GM23248 (cell line): ENCODE results near the gene JPT2. TPM values are rescaled to one million over a fixed set of nuclear protein-coding genes. Genes with fewer than 3 reads are reported as not detected.

ENCODE experiments used
- DNase-seq: peaks from one replicate; pipeline ENCODE4 v3.0.0-alpha.2; 2015
- H2AFZ ChIP-seq: fragments of 200-600 bp; sonication (generic); 2 replicates; pipeline ENCODE4 v1.6.1; 2016; ENCODE audit warnings: antibody characterized with exemption
- H3F3A ChIP-seq: fragments of 200-600 bp; sonication (generic); 2 replicates; pipeline ENCODE4 v1.6.1; 2016; ENCODE audit warnings: mild to moderate bottlenecking, antibody characterized with exemption, mixed run types; ENCODE audit not compliant: insufficient read depth
- H3K27ac ChIP-seq: fragments of 200-600 bp; sonication (generic); 2 replicates; pipeline ENCODE4 v1.5.1; 2016; ENCODE audit warnings: mild to moderate bottlenecking
- H3K27me3 ChIP-seq: fragments of 200-600 bp; sonication (generic); replicated peaks from 2 replicates; pipeline ENCODE4 v1.6.1; 2016; ENCODE audit warnings: mild to moderate bottlenecking; ENCODE audit not compliant: insufficient read depth
- H3K36me3 ChIP-seq: fragments of 200-600 bp; sonication (generic); 2 replicates; pipeline ENCODE4 v1.6.1; 2016; ENCODE audit warnings: low read depth, mild to moderate bottlenecking
- H3K4me1 ChIP-seq: fragments of 200-600 bp; sonication (generic); 2 replicates; pipeline ENCODE4 v1.6.1; 2016; ENCODE audit warnings: mild to moderate bottlenecking; ENCODE audit not compliant: insufficient read depth
- H3K4me2 ChIP-seq: fragments of 200-600 bp; sonication (generic); one replicate; pipeline ENCODE4 v1.6.1; 2016; ENCODE audit warnings: mild to moderate bottlenecking; ENCODE audit not compliant: unreplicated experiment
- H3K4me3 ChIP-seq: fragments of 200-600 bp; sonication (generic); 2 replicates; pipeline ENCODE4 v1.5.1; 2016; ENCODE audit warnings: mild to moderate bottlenecking
- H3K79me2 ChIP-seq: fragments of 200-600 bp; sonication (generic); 2 replicates; pipeline ENCODE4 v1.6.1; 2016; ENCODE audit warnings: mild to moderate bottlenecking; ENCODE audit not compliant: insufficient read depth
- H3K9ac ChIP-seq: fragments of 200-600 bp; sonication (generic); 2 replicates; pipeline ENCODE4 v1.6.1; 2016; ENCODE audit warnings: mild to moderate bottlenecking
- H3K9me2 ChIP-seq: fragments of 200-600 bp; sonication (generic); 2 replicates; pipeline ENCODE4 v1.6.1; 2016; ENCODE audit warnings: mixed run types, mild to moderate bottlenecking, moderate library complexity; ENCODE audit not compliant: insufficient read depth
- H3K9me3 ChIP-seq: fragments of 200-600 bp; sonication (generic); one replicate; pipeline ENCODE4 v1.6.1; 2017; ENCODE audit warnings: low read depth
- H4K20me1 ChIP-seq: fragments of 200-600 bp; sonication (generic); 2 replicates; pipeline ENCODE4 v1.6.0; 2016; ENCODE audit not compliant: insufficient read depth
- EZH2 ChIP-seq: fragments of 200-600 bp; sonication (generic); IDR thresholded peaks from 2 replicates; pipeline ENCODE4 v1.6.1; 2018; ENCODE audit warnings: antibody characterized with exemption, mild to moderate bottlenecking; ENCODE audit not compliant: insufficient read depth, poor library complexity, severe bottlenecking
- EZH2phosphoT487 ChIP-seq: fragments of 200-600 bp; sonication (generic); IDR thresholded peaks from 2 replicates; pipeline ENCODE4 v1.6.1; 2018; ENCODE audit warnings: antibody characterized with exemption, moderate library complexity, mild to moderate bottlenecking, low read depth; ENCODE audit not compliant: insufficient read depth
- WGBS, 2 experiments: methylation state at CpG; one replicate each; pipeline ENCODE4 v1.1.6; 2015 to 2017; ENCODE audit warnings: low lambda C conversion rate in 2 of 2, low coverage in 1 of 2; ENCODE audit errors: missing lambda C conversion rate in 2 of 2; 5-methylcytosine and 5-hydroxymethylcytosine counted together
- in situ Hi-C: fragments of 300-500 bp; cut with MboI; formaldehyde crosslinking; loops from 2 replicates; pipeline ENCODE4 v1.15.0; 2020
- polyA plus RNA-seq: library from polyadenylated mRNA; unstranded; fragments of >200 nt; fragmentation: Nextera tagmentation; extraction: Ambion mirVana; gene quantifications from 2 replicates; pipeline ENCODE4 v1.2.1, GENCODE V29; 2016
- total RNA-seq: library from RNA; depleted of rRNA; stranded (reverse); fragments of >200 nt; shearing (Covaris generic); gene quantifications from 2 replicates; pipeline ENCODE4 v1.2.3, GENCODE V29; 2014

The JPT2 gene
- total and polyA plus RNA-seq, 2 experiments from 2014 or later = 8.0 to 51.8 TPM

- H3K9me2 ChIP-seq = no peaks in the 10 kb centered on the region
- in situ Hi-C loops = no loop called here
- no peak overlapping the region for H3K9ac ChIP-seq
- H3K36me3 ChIP-seq = peaks cover 27% of the 10 kb centered on the region; the same call in 1 of the 2 replicates
- no peak overlapping the region for H3K4me2 ChIP-seq
- H4K20me1 ChIP-seq = peaks cover under 1% of the 10 kb centered on the region; the same call in 1 of the 2 replicates
- TF ChIP-seq EZH2phosphoT487 (no peak), EZH2 (no peak)
- DNase-seq = no peak
- no peak overlapping the region for H2AFZ ChIP-seq
- H3F3A ChIP-seq = peaks cover 6% of the 10 kb centered on the region
- H3K9me3 ChIP-seq = no peaks in the 10 kb centered on the region
- H3K79me2 ChIP-seq = peaks cover 8% of the 10 kb centered on the region; the same call in 1 of the 2 replicates
- no peak overlapping the region for H3K27ac ChIP-seq
- H3K27me3 ChIP-seq = no peaks in the 10 kb centered on the region
- H3K4me3 ChIP-seq = no peak overlapping the region
- no peaks in the 10 kb centered on the region for H3K4me1 ChIP-seq
- 93 to 95% methylated on average over 46 to 51 of the region's 52 CpGs for WGBS, 2 experiments
Measured at GRCh38 chr16:1655909-1656807, 21.9 kb upstream of the JPT2 start.

DNA sequence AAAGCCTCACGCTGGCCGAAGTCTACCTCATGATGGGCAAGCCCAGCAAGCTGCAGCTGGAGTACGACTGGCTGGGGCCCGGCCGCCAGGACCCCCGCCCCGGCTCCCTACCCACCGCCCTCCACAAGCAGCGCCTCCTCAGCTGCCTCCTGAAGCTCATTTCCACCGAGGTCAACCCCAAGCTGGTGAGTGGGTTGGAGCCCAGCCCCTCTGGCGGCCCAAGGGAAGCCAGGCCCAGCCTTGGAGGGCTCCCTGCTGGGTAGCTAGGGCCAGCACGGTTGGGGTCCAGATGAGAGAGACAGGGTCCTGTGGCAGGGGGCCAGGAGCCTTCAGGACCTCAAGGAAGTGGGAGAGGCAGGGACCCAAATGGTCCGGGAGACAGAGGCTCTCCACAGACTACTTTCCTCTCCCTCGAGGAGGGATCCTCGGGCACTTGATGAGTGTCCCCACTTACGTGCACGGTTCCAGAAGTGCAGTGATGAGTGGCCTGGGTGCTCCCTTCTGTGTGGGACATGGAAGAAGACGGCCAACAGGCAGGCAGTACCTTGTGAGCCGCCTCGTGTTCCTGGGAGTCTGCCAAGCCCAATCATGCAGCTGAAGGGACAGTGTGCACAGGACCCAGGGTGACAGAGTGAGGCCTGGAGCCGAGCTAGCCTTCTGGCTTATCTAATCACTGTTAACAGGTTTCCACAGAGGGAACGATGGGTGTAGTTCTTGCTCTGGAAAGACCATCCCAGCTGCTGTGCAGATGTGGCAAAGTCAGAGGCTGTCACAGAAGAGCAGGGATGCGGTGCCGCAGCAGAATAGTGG, 21.1 kb upstream of the JPT2 start:
- Histone ChIP-seq H3K9me2 (no peaks in the 10 kb centered on the region), H4K20me1 (no peaks in the 10 kb centered on the region), H3K27me3 (no peaks in the 10 kb centered on the region), H3K79me2 (no peaks in the 10 kb centered on the region; the same call in 1 of the 2 replicates), H2AFZ (no peak overlapping the region), H3K9ac (no peak overlapping the region), H3K4me1 (no peaks in the 10 kb centered on the region), H3F3A (no peaks in the 10 kb centered on the region), H3K9me3 (no peaks in the 10 kb centered on the region), H3K4me3 (no peak overlapping the region), H3K36me3 (peaks cover 20% of the 10 kb centered on the region; the same call in 1 of the 2 replicates), H3K27ac (no peak overlapping the region), H3K4me2 (no peak overlapping the region)
- in situ Hi-C loops = no loop called here
- no peak for TF ChIP-seq EZH2phosphoT487
- TF ChIP-seq EZH2 = no peak
- no peak for DNase-seq
- 78 to 79% methylated on average over 23 of the region's 24 CpGs for WGBS, 2 experiments

DNA sequence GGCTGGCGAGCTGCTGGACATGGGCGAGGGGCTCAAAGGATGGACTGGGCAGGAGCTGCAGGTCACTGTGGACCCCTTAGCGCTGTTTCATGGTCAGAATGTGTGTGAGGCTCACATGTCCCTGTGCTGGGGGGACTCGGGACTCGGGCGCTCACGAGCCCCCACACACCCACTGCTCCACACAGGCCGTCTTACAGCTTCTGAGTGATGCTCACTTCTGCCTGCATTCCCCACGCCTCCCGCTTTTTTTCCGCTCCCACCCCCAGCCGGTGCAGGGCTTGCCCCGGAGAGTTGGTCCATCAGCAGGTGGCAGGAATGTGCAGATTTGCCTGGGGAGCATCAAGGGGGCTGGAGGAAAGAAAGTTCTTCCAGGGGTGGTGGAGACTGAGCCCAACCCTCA, 20.2 kb upstream of the JPT2 start:
- 94 to 97% methylated on average over 13 of the region's 13 CpGs for WGBS, 2 experiments
- TF ChIP-seq EZH2phosphoT487 = no peak
- TF ChIP-seq EZH2 = no peak
- Histone ChIP-seq H4K20me1 (no peaks in the 10 kb centered on the region), H3F3A (no peaks in the 10 kb centered on the region), H3K9ac (no peak overlapping the region), H3K4me3 (no peak overlapping the region), H2AFZ (no peak overlapping the region), H3K9me2 (no peaks in the 10 kb centered on the region), H3K27me3 (no peaks in the 10 kb centered on the region), H3K9me3 (no peaks in the 10 kb centered on the region), H3K27ac (no peak overlapping the region), H3K36me3 (peaks cover 21% of the 10 kb centered on the region), H3K4me1 (no peaks in the 10 kb centered on the region), H3K79me2 (no peaks in the 10 kb centered on the region), H3K4me2 (no peak overlapping the region)
- DNase-seq = no peak
- in situ Hi-C loops = no loop called here

DNA sequence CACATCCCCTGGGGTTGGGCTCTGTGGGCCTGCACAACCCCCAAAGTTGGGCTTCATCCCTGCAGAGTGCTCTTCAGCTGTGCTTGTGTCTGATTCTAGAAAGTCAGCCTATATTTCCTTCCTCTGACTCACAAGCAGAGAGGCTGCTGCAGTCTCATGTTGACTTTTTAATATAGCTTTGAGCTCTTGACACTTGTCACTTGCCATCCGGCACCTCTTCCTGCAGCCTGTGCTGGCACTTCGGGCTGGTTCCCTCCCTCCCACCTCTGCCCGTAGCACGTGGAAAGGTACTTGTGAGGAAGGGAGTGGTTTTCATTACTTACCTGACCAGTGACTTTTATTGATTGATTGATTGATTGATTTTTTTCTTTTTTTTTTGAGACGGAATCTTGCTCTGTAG, 19.0 kb upstream of the JPT2 start:
- no peak for DNase-seq
- H3K36me3 ChIP-seq = peaks cover 32% of the 10 kb centered on the region

More for the DNA sequence above, 19.0 kb upstream of the JPT2 start:
- Histone ChIP-seq H3K79me2 (no peaks in the 10 kb centered on the region), H3K4me2 (no peak overlapping the region), H3K4me1 (no peaks in the 10 kb centered on the region), H3F3A (no peaks in the 10 kb centered on the region), H3K27ac (no peak overlapping the region), H3K27me3 (no peaks in the 10 kb centered on the region), H4K20me1 (no peaks in the 10 kb centered on the region), H2AFZ (no peak overlapping the region), H3K9me3 (no peaks in the 10 kb centered on the region), H3K4me3 (no peak overlapping the region), H3K9ac (no peak overlapping the region), H3K9me2 (no peaks in the 10 kb centered on the region)
- TF ChIP-seq EZH2 (no peak), EZH2phosphoT487 (no peak)
- in situ Hi-C loops = no loop called here
- WGBS, 2 experiments = 91% methylated on average over 5 of the region's 5 CpGs
